ENCODE measurements around the gene FIBIN.

GRCh38 chr11:27029966-27030365, 36.1 kb downstream of the FIBIN start:
- TF ChIP-seq POLR2A (IDR thresholded peaks at IDR 0.05; ENCODE audit: extremely low read depth, insufficient read length) (no peak), CTCF (IDR thresholded peaks at IDR 0.05; ENCODE audit: low read depth, low read length) (no peak), MAX (IDR thresholded peaks at IDR 0.05; ENCODE audit: low read depth, low read length) (no peak)
